HG03064 (cell line): Measurements from ENCODE around the gene HTRA3.

ENCODE experiments used
- ATAC-seq: cut with Tn5 transposase; IDR thresholded peaks from one replicate; pipeline ENCODE4 v1.9.1; 2021; ENCODE audit warnings: low read depth; ENCODE audit not compliant: unreplicated experiment

HTRA3 gene

GRCh38 chr4:8265171-8265929 lies 4.2 kb upstream of the HTRA3 start:
- no peak for ATAC-seq

- no peak for ATAC-seq
Measured at GRCh38 chr4:8266088-8266487, 3.5 kb upstream of the HTRA3 start.

- ATAC-seq: no peak
Measured at GRCh38 chr4:8266508-8266907, 3.0 kb upstream of the HTRA3 start.

GRCh38 chr4:8267077-8267476 lies 2.5 kb upstream of the HTRA3 start:
- ATAC-seq: no peak

GRCh38 chr4:8268211-8268610 lies 1.3 kb upstream of the HTRA3 start:
- ATAC-seq: no peak

GRCh38 chr4:8268901-8269534 lies 536 bp upstream of the HTRA3 start:
- ATAC-seq: no peak

GRCh38 chr4:8270418-8270771 lies 841 bp downstream of the HTRA3 start:
- no peak for ATAC-seq

GRCh38 chr4:8270912-8271815 lies 1.6 kb downstream of the HTRA3 start:
- no peak for ATAC-seq

GRCh38 chr4:8271821-8272220 lies 2.3 kb downstream of the HTRA3 start:
- no peak for ATAC-seq

GRCh38 chr4:8272472-8273428 lies 3.2 kb downstream of the HTRA3 start:
- ATAC-seq: no peak

- ATAC-seq: no peak
Measured at GRCh38 chr4:8273450-8273849, 3.9 kb downstream of the HTRA3 start.

GRCh38 chr4:8274066-8274652 lies 4.6 kb downstream of the HTRA3 start:
- ATAC-seq: no peak

- ATAC-seq: no peak
Measured at GRCh38 chr4:8274765-8275547, 5.4 kb downstream of the HTRA3 start.

- no peak for ATAC-seq
Measured at GRCh38 chr4:8275548-8275910, 6.0 kb downstream of the HTRA3 start.

GRCh38 chr4:8276358-8277240 lies 7.0 kb downstream of the HTRA3 start:
- no peak for ATAC-seq

- no peak for ATAC-seq
Measured at GRCh38 chr4:8277356-8278008, 7.9 kb downstream of the HTRA3 start.

- no peak for ATAC-seq
Measured at GRCh38 chr4:8278009-8278395, 8.4 kb downstream of the HTRA3 start.
